GM21528 (cell line): Measurements from ENCODE around the gene CCDC78.
"Not testable (repeated sequence)": the region's sequence is repeated elsewhere in the genome, so short reads cannot be mapped to it uniquely, and the experiment has no call there.

ENCODE experiments used
- ATAC-seq: cut with Tn5 transposase; IDR thresholded peaks from one replicate; pipeline ENCODE4 v1.9.1; 2021; ENCODE audit warnings: mild to moderate bottlenecking, moderate library complexity; ENCODE audit not compliant: unreplicated experiment, low FRiP score

CCDC78 gene

GRCh38 chr16:761625-762513, 35.6 kb upstream of the CCDC78 start:
- no peak for ATAC-seq

GRCh38 chr16:760545-761343, 34.5 kb upstream of the CCDC78 start, which contains the start of gene MSLN:
MSLN (plus strand) TSS chr16:760734; CDS start chr16:762681, 1,947 bp downstream.
- no peak for ATAC-seq

GRCh38 chr16:760065-760464, 33.8 kb upstream of the CCDC78 start:
- ATAC-seq: no peak

- ATAC-seq: no peak
Measured at GRCh38 chr16:759110-759910, 33.1 kb upstream of the CCDC78 start.

- ATAC-seq: no peak
Measured at GRCh38 chr16:756428-756827, 30.2 kb upstream of the CCDC78 start.

GRCh38 chr16:754656-755055, 28.4 kb upstream of the CCDC78 start:
- ATAC-seq: no peak

GRCh38 chr16:754121-754607, 27.9 kb upstream of the CCDC78 start:
- not testable (repeated sequence) for ATAC-seq

GRCh38 chr16:752007-752312, 25.7 kb upstream of the CCDC78 start:
- no peak for ATAC-seq

- ATAC-seq: no peak
Measured at GRCh38 chr16:751152-752006, 25.1 kb upstream of the CCDC78 start.

GRCh38 chr16:750485-750884, 24.2 kb upstream of the CCDC78 start:
- ATAC-seq: no peak

GRCh38 chr16:749010-749409, 22.8 kb upstream of the CCDC78 start:
- no peak for ATAC-seq

GRCh38 chr16:747978-748746, 21.9 kb upstream of the CCDC78 start:
- no peak for ATAC-seq

GRCh38 chr16:746637-747036, 20.4 kb upstream of the CCDC78 start:
- ATAC-seq: no peak

GRCh38 chr16:745739-746138, 19.5 kb upstream of the CCDC78 start:
- no peak for ATAC-seq

GRCh38 chr16:743794-744500, 17.7 kb upstream of the CCDC78 start:
- ATAC-seq: no peak

GRCh38 chr16:742894-743293, 16.7 kb upstream of the CCDC78 start:
- ATAC-seq: not testable (repeated sequence)

- no peak for ATAC-seq
Measured at GRCh38 chr16:741986-742629, 15.9 kb upstream of the CCDC78 start.
